ENCODE measurements around the gene CYSRT1.

DNA sequence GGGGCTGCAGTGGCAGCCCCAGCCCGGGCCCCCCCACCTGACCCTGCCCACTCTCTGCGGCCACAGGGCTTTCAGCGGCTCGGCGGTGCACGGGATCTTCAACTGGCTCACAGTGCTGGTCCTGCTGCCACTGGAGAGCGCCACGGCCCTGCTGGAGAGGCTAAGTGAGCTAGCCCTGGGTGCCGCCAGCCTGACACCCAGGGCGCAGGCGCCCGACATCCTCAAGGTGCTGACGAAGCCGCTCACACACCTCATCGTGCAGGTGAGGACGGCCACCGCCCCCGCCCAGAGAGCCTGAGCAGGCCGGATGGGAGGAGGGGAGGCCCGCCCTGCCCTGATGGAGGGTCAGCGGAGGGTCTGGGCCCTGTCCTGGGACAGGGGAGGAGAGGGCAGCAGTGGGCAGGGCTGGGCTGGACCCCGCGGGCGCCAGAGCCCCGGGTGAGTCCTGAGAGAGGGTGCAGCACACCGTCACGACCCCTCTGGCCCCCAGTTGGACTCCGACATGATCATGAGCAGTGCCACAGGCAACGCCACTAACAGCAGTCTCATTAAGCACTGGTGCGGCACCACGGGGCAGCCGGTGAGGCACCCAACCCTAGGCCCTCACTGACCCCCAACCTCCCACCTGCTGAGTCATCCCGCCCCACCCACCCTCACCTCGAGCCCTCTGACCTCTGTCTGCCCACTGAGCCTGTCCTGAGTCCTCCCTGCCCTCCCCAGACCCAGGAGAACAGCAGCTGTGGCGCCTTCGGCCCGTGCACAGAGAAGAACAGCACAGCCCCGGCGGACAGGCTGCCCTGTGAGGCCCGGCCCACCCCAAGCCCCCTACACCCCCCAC lies 8.4 kb downstream of the CYSRT1 start:
- TF ChIP-seq, protein P1, sequence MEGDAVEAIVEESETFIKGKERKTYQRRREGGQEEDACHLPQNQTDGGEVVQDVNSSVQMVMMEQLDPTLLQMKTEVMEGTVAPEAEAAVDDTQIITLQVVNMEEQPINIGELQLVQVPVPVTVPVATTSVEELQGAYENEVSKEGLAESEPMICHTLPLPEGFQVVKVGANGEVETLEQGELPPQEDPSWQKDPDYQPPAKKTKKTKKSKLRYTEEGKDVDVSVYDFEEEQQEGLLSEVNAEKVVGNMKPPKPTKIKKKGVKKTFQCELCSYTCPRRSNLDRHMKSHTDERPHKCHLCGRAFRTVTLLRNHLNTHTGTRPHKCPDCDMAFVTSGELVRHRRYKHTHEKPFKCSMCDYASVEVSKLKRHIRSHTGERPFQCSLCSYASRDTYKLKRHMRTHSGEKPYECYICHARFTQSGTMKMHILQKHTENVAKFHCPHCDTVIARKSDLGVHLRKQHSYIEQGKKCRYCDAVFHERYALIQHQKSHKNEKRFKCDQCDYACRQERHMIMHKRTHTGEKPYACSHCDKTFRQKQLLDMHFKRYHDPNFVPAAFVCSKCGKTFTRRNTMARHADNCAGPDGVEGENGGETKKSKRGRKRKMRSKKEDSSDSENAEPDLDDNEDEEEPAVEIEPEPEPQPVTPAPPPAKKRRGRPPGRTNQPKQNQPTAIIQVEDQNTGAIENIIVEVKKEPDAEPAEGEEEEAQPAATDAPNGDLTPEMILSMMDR (IDR thresholded peaks at IDR 0.05) = no peak
- TF ChIP-seq EZH2 (IDR thresholded peaks at IDR 0.05) = no peak

All from neural progenitor cell (in vitro differentiated cells).